K562 (cell line): ENCODE measurements around the gene GAA.

ENCODE experiments used
- CTCF ChIP-seq, 3 experiments: IDR thresholded peaks in 2 of 3; conservative IDR thresholded peaks in 1 of 3; 2 replicates each; pipeline ENCODE4 v1.5.1; 2011 to 2012; ENCODE audit warnings: low read length in 3 of 3, mild to moderate bottlenecking in 3 of 3, control low read depth in 2 of 3, improper control_type of control experiment in 1 of 3, inconsistent platforms in 1 of 3, low read depth in 1 of 3, mixed read lengths in 1 of 3, moderate library complexity in 1 of 3; ENCODE audit not compliant: insufficient read depth in 2 of 3
- GATAD2A ChIP-seq: fragments of 450-650 bp; IDR thresholded peaks from 2 replicates; pipeline ENCODE4 v1.6.1; 2017
- LEF1 ChIP-seq: fragments of 450-650 bp; IDR thresholded peaks from 2 replicates; pipeline ENCODE4 v1.6.1; 2016; ENCODE audit warnings: mild to moderate bottlenecking
- ZNF561 ChIP-seq: fragments of 450-650 bp; formaldehyde crosslinking; conservative IDR thresholded peaks from 2 replicates; pipeline ENCODE4 v1.4.0; 2020; ENCODE audit warnings: mild to moderate bottlenecking, moderate library complexity

GRCh38 chr17:80105762-80106161 is 4.4 kb downstream of the GAA start:
- no peak for TF ChIP-seq ZNF561
- TF ChIP-seq LEF1 = no peak
- TF ChIP-seq CTCF (IDR thresholded peaks at IDR 0.05 in 2 of 3, conservative IDR thresholded peaks at IDR 0.05 in 1 of 3; ENCODE audit: insufficient read depth in 2 of 3, low read depth in 1 of 3, low read length in 3 of 3) = no peak
- TF ChIP-seq GATAD2A = no peak
